Midbrain (tissue), 1 donor: ENCODE data around the gene KCP.

Source experiments
- DNase-seq: peaks from one replicate; lab custom pipeline; 2025; lab: John Stamatoyannopoulos, UW

Gene KCP

DNA sequence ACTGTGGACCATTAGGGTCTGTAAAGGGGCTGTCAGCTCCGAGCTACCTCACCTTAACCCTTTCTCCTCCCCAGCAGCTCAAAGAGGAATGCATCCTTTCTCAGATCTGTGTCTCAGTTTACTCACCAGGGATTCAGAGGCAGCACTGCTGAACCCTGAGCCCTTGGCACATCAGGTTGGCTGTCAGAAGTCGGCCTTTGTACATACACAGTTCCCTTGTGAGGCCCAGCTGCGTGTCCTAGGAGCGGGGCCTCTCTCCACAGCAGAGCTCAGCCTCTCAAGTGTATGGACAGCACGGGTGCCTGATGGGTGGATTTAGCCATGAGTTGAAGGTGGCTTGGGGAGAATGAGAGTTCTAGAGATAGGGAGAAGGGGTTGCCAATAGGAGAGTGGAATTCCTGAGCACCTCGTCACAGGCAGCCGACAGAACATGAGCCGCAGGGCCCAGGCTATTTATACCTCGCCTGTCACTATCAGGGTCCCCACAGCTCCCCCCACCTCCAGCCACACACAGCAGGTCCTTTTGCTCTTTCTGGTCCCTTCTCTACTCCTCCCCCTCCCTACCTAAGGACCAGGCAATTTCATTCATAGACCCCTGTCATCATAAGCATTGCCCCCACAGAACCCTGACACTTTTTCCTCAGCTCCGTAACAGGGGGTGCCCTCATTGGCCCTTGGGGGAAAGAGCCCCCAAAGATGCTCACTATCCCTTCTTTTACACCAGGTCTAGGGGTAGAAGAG is 82.4 kb downstream of the KCP start:
- no peak for DNase-seq

DNA sequence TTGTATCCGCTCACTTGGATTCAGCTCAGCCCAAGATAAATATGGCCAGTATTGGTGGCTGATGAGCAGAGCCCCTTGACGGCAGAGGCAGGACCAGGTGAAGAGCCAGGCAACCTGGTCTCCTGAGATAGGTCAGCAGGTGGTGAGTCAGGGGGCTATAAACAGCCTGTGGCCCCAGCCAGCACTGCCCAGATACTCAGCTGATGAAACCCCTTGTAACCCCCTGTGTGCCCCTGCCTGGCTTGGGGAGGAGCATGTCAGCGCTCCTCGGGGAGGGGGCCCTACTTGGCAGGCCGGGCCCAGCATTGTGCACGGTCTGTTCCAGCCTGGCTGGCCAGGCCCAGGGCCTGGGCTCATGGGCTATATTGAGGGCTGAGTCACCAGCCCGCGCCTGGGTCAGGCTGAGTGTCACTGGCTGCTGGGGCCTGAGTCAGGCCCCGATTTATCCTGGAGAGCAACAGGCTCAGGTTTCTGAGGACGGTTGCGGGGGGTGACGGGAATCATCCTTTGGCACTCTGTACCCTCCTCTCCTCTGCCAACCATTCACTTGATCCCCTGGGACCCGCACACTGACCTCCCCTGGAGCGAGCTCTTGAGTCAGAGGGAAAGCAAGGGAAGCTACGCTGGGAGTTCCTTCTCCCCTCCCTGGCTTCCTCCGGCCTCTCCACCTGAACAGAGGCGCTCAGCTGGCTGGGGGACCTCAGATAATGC is 83.1 kb downstream of the KCP start:
- no peak for DNase-seq

DNA sequence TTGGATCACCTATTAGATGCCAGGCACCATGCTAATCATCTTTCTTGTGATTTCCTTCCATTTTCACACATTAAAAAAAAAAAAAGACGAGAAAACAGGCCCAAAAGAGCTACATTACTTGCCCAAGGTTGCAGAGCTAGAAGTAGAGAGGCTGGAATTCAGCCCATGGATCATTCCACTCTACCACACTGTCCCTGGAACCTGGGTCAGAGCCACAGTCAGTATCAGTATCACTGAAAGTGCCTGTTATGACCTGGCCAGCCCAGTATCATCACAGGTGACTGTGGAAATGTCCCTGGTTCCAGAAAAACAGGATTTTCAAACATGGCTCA is 83.6 kb downstream of the KCP start:
- no peak for DNase-seq
